ENCODE data around the gene OR2L5. TPM values are rescaled to one million over a fixed set of nuclear protein-coding genes. Genes with fewer than 3 reads are reported as not detected.

OR2L5 gene
- total and polyA plus RNA-seq, 4 donors: 0.09 TPM; not detected in 3

- Histone ChIP-seq H3K27me3 (ENCODE audit: control insufficient read depth in 4 of 4, insufficient read depth in 4 of 4, low read length in 3 of 4) (no peaks in the 10 kb centered on the region), H3K27ac (ENCODE audit: low read depth in 1 of 2, low read length in 2 of 2) (no peak within 1 kb of the TSS), H3K36me3 (ENCODE audit: control insufficient read depth in 4 of 4, insufficient read depth in 3 of 4, low read depth in 1 of 4, low read length in 3 of 4) (no peaks in the 10 kb centered on the region), H3K4me3 (ENCODE audit: low read depth in 1 of 3, low read length in 3 of 3) (no peak within 1 kb of the TSS), H3K9ac (ENCODE audit: low read depth in 1 of 2, low read length in 2 of 2) (no peak within 1 kb of the TSS), H3K9me3 (ENCODE audit: control insufficient read depth in 4 of 4, low read length in 3 of 4) (no peaks in the 10 kb centered on the region), H3K4me1 (ENCODE audit: control insufficient read depth in 4 of 4, insufficient read depth in 4 of 4, low read length in 3 of 4) (no peaks in the 10 kb centered on the region)
- no peak for TF ChIP-seq SP1 (IDR thresholded peaks at IDR 0.05)
- TF ChIP-seq YY1 (IDR thresholded peaks at IDR 0.05): no peak
- no peak for TF ChIP-seq HNF4A (conservative IDR thresholded peaks at IDR 0.05)
- WGBS: 63% methylated on average over 2 of the region's 2 CpGs
- DNase-seq (ENCODE audit: low spot score): no peak
Observed at GRCh38 chr1:248046536-248046935, 33.1 kb downstream of the OR2L5 start, which contains the start of gene OR2L3. Gene OR2L3 (plus strand): TSS chr1:248046836. CDS start chr1:248060682, 13,846 bp downstream.

- TF ChIP-seq NR2F2 (IDR thresholded peaks at IDR 0.05) (no peak), ATF3 (IDR thresholded peaks at IDR 0.05) (no peak), TAF1 (conservative IDR thresholded peaks at IDR 0.05) (no peak), ZBTB33 (IDR thresholded peaks at IDR 0.05) (no peak), RAD21 (IDR thresholded peaks at IDR 0.05) (no peak), HNF4G (IDR thresholded peaks at IDR 0.05) (no peak), CTCF (IDR thresholded peaks at IDR 0.05; ENCODE audit: low read depth, low read length, missing input control) (no peak), YY1 (IDR thresholded peaks at IDR 0.05) (no peak)
- WGBS: 46% methylated on average over 1 of the region's 1 CpG
- no peaks in the 10 kb centered on the region for H3K9me3 ChIP-seq (ENCODE audit: control insufficient read depth in 4 of 4, low read length in 3 of 4)
- no peaks in the 10 kb centered on the region for H3K4me1 ChIP-seq (ENCODE audit: control insufficient read depth in 4 of 4, insufficient read depth in 4 of 4, low read length in 3 of 4)
- no peak overlapping the region for H3K9ac ChIP-seq (ENCODE audit: low read depth in 1 of 2, low read length in 2 of 2)
- H3K27me3 ChIP-seq (ENCODE audit: control insufficient read depth in 4 of 4, insufficient read depth in 4 of 4, low read length in 3 of 4): no peaks in the 10 kb centered on the region
- H3K4me3 ChIP-seq (ENCODE audit: low read depth in 1 of 3, low read length in 3 of 3): no peak overlapping the region
- no peak for DNase-seq (ENCODE audit: low spot score)
- H3K36me3 ChIP-seq (ENCODE audit: control insufficient read depth in 4 of 4, insufficient read depth in 3 of 4, low read depth in 1 of 4, low read length in 3 of 4): no peaks in the 10 kb centered on the region
- no peak overlapping the region for H3K27ac ChIP-seq (ENCODE audit: low read depth in 1 of 2, low read length in 2 of 2)
Observed at GRCh38 chr1:248047008-248047407, 33.5 kb downstream of the OR2L5 start.

GRCh38 chr1:248054671-248055070 is 41.2 kb downstream of the OR2L5 start:
- no peak for DNase-seq (ENCODE audit: low spot score)
- TF ChIP-seq MAX (IDR thresholded peaks at IDR 0.05): no peak
- TF ChIP-seq YY1 (IDR thresholded peaks at IDR 0.05): no peak
- TF ChIP-seq JUND (IDR thresholded peaks at IDR 0.05): no peak
- TF ChIP-seq SP1 (IDR thresholded peaks at IDR 0.05): no peak
- no peak for TF ChIP-seq CTCF (IDR thresholded peaks at IDR 0.05; ENCODE audit: low read depth, low read length, missing input control)
- Histone ChIP-seq H3K4me3 (ENCODE audit: low read depth in 1 of 3, low read length in 3 of 3) (no peak overlapping the region), H3K9ac (ENCODE audit: low read depth in 1 of 2, low read length in 2 of 2) (no peak overlapping the region), H3K4me1 (ENCODE audit: control insufficient read depth in 4 of 4, insufficient read depth in 4 of 4, low read length in 3 of 4) (no peaks in the 10 kb centered on the region), H3K36me3 (ENCODE audit: control insufficient read depth in 4 of 4, insufficient read depth in 3 of 4, low read depth in 1 of 4, low read length in 3 of 4) (no peaks in the 10 kb centered on the region), H3K27ac (ENCODE audit: low read depth in 1 of 2, low read length in 2 of 2) (no peak overlapping the region), H3K27me3 (ENCODE audit: control insufficient read depth in 4 of 4, insufficient read depth in 4 of 4, low read length in 3 of 4) (no peaks in the 10 kb centered on the region), H3K9me3 (ENCODE audit: control insufficient read depth in 4 of 4, low read length in 3 of 4) (no peaks in the 10 kb centered on the region)

Data from liver (tissue), 9 donors.